Measurements from ENCODE around the gene SNRPD2.

DNA sequence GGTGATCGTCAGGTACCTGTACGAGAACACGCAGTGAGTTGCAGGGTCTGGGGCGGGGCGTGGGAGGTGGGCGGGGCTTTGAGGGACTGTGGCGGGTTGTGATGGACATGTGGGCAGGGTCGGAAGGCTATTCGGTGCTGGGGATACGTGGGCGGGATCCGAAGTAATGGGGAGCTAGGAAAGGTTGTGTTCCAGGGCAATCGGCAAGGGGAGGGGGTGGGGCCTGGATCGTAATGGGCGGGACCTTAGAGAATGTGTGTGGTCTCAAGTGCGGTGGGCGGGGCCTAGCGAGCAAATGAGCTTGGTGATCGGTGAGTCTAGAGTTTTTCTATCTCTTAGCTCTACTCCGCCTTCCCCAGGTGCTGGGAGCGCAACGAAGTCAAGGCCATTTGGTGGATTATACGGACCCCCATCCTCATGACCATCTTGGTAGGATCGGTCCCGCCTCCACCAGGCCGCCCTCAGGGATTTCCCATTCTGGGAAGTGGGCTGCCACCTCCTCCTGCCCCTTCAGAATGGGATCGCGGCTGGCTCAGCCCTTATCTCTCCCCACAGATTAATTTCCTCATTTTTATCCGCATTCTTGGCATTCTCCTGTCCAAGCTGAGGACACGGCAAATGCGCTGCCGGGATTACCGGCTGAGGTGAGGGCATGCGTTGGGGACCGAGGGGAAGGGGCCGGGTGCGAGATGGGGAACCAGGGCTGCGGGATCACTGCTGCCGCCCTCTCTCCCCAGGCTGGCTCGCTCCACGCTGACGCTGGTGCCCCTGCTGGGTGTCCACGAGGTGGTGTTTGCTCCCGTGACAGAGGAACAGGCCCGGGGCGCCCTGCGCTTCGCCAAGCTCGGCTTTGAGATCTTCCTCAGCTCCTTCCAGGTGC, 14.2 kb downstream of the SNRPD2 start:
- TF ChIP-seq, protein P1, sequence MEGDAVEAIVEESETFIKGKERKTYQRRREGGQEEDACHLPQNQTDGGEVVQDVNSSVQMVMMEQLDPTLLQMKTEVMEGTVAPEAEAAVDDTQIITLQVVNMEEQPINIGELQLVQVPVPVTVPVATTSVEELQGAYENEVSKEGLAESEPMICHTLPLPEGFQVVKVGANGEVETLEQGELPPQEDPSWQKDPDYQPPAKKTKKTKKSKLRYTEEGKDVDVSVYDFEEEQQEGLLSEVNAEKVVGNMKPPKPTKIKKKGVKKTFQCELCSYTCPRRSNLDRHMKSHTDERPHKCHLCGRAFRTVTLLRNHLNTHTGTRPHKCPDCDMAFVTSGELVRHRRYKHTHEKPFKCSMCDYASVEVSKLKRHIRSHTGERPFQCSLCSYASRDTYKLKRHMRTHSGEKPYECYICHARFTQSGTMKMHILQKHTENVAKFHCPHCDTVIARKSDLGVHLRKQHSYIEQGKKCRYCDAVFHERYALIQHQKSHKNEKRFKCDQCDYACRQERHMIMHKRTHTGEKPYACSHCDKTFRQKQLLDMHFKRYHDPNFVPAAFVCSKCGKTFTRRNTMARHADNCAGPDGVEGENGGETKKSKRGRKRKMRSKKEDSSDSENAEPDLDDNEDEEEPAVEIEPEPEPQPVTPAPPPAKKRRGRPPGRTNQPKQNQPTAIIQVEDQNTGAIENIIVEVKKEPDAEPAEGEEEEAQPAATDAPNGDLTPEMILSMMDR (IDR thresholded peaks at IDR 0.05) = no peak
- no peak for TF ChIP-seq POLR2AphosphoS5 (IDR thresholded peaks at IDR 0.05)

Data from gastroesophageal sphincter (tissue), 3 donors.